HG02571 (cell line): ENCODE results near the gene RNF121.

Experiments
- ATAC-seq: cut with Tn5 transposase; IDR thresholded peaks from one replicate; pipeline ENCODE4 v1.9.1; 2021; ENCODE audit warnings: mild to moderate bottlenecking, moderate library complexity; ENCODE audit not compliant: unreplicated experiment

The RNF121 gene

DNA sequence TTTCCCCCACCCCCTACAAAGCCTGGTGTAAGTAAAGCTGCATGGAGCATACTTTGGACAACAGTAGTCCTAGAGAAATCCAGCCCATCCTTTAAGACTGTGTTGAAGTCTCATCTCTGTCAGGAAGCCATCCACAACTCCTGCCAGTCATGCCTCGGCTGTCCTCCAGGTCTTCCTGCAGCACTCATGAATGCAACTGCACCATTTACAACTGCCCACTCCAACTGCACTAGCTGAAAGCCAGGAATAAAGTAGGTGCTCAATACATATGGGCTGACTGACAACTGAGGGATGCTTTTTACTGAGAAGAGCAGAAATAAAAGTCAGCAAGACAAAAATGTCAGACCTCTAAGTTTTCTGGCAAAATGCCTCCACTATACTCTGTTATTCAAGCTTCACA lies 97.2 kb downstream of the RNF121 start:
- no peak for ATAC-seq

DNA sequence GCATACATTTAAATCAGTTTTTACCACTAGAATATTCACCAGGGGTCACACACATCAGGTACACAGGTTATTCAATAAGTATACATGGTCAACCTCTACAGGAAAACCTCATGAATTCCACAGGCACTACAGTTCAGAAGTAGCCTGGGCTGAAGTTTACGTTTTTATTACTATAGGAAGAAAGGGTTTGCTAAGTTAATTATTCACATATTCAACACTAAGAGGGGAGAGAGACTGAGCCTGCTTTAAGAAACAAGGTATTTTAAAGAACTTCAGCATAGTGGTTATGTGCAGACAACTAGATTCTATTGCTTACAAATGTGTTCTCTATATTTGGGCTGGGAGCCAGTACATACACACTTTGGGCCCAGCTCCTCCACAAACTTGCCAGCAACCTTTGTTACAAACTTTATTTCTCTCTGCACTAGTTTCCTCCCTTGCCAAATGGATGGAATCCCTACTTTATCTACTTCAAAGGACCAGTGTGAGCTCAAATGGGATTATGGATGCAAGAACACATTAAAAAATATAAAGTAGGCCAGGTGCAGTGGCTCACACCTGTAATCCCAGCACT lies 101.7 kb downstream of the RNF121 start:
- ATAC-seq = no peak

DNA sequence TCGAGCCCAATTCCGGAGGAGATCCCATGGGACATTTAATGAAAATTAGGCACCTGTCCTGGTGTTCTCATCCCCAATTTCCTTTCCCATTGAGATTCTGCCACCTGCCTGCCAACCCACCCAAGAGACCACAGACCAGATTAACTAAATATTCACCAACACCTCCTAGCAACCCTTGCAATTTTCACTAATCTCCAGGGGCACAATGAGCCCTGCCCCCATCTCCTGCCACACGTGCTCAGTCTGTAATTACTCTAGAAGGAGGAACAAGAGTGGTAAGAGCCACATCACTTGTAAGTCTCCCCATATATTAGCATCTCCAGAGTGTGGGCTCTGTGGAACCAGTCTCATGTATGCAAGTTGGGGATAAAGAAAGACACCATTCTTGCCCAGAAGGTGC lies 107.8 kb downstream of the RNF121 start:
- no peak for ATAC-seq

DNA sequence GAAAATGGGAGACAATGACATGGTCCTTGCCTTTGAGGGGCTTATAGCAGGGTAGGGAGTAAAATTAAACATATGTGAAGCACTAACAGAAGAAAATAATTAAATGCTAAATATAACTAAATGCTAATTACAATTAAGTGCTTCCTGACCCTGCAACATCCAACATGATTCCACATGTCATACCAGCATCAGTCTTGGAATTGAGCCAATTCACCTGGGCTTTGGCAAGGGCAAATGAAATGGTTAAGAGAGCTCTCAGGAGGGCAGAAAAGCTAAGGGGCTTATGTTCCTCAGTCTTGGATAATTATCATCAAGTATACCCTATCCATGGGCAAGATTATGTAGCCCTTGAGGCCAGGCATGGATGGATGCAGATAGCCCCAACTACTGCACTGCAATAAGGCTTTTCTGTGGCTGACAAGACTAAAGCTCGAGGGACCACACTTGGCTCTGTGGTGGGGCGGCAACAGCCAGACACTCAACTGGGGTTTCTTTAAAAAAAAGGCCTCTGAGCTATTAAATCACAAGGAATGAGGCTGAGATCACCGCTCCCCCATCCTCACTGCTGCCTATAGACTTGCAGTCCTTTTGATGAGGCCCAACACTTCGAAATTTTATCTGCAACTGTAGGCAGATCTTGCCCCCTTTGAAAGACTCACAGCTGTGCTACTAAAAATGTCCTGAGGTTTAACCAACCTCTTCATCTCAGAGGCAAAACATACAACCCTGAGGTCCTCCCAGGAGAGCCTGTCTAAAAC lies 108.9 kb downstream of the RNF121 start:
- no peak for ATAC-seq

DNA sequence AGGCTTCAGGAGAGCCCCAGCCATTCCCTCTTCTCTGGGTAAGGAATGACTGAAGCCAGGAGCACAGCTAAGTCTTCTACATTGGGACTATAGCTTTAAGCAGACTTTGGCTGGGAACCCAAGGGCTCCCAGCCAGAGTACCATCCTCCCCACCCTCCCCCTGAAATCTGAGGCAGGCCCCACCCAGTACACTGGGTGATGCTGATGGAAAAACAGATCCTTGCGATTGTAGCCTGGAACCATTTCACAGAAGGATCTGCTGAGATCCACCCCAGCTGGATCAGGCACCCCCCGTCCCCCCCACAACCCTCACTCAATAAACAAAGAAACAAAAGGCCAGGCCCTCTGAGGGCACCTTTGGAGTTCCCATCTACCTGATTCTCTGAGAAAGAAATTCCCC lies 109.6 kb downstream of the RNF121 start:
- no peak for ATAC-seq

DNA sequence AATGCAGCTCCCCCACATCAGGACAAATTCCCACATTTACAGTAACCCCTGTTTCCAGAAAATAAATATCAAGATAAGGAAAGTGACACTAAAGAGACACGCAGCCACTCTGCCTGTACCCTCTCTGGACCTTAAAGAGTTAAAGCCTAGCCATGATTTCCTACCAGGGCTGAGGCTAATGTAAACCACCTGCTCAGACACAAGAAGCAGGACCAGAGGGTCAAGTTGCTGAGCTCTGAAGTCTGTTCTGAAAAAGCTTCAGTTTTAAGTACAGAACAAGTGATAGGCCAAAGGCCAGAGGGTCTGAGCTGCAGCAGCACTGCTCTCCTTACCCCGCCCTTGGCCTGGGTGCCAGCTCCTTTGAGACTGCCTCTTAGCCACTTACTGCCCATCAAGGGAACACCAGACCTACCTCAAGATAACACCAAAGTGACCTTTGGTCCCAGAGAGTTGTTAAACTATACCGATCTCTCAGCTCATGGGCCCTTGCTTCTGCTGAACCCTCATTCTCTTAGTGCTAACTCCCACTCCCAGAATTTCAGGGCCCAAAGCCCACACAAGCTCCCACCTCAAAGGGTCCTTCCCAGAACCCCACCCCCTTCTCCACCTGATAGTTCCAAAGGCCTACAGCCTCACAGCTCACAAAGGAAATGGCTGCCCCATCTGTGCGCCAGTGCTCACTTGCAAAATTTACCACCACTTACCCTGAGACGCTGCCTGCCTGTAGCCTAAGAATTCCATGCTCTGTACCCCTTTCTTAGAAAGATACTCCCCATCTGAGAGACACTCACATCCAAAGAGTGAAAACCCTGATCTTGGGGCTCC lies 110.4 kb downstream of the RNF121 start:
- no peak for ATAC-seq

DNA sequence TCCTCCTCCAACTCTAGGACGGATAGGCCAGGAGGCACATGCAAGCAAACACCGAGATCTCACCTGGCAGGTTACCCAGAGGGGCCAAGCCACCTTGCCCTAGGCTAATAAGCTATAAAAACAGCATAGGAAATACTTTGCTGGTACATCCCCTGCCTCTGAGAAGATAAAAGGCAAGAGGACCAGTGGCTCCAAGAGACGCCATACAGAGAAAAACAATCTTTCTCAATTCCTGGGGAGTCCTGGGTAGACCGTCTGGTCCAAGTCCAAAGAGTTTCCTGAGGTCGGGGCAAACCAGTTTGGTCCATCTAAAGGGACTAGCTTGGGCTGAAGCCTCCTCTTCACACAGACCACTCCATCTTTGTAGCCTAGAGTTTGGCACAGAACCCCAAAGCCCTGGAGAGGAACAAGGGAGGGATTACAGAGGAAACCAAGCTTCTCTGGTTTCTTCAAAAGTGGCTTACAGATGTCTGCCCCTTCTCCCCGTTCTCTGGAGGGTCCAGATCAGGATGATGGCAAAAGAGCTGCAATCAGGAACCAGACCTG lies 111.1 kb downstream of the RNF121 start:
- ATAC-seq = no peak

DNA sequence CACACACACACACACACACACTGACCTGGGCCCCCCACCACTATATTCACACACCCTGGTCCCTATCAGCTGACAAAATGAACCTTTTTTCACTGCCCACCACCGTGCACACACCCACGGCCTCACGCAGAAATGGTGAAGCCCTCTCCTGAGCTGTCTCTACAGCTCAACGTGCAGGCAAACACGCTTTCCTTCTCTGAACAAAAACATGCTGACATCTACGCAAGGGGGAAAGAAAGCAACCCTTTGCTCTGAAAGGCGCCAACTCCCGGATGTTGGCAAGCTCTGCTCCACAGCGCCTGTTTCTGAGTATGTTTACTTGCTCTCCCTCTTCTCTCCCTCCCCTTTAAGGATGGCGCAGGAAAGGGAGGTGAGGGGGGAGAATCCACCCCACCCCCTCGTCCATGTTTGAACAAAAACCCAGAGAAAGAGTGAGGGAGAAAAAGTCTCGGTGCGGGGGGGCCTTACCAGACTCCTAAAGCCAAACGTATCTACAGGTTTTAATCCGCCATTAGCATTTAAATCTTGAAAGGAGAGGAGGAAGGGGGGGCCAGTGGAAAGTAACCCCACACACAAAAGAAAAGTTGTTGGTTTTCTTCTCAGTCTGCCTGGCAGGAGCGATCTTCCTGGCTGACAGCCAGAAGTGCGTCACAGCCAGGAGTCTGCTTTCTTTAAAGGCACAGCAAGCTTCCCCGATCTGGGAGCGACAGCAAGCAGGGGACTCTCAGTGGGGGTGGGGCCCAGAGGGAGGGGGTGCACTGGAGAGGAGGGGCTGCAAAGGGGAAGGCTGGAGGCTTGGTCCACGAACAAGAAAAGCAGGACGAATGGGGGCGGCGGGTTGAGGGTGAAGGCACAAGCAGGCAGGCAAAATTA lies 111.9 kb downstream of the RNF121 start:
- ATAC-seq = no peak

DNA sequence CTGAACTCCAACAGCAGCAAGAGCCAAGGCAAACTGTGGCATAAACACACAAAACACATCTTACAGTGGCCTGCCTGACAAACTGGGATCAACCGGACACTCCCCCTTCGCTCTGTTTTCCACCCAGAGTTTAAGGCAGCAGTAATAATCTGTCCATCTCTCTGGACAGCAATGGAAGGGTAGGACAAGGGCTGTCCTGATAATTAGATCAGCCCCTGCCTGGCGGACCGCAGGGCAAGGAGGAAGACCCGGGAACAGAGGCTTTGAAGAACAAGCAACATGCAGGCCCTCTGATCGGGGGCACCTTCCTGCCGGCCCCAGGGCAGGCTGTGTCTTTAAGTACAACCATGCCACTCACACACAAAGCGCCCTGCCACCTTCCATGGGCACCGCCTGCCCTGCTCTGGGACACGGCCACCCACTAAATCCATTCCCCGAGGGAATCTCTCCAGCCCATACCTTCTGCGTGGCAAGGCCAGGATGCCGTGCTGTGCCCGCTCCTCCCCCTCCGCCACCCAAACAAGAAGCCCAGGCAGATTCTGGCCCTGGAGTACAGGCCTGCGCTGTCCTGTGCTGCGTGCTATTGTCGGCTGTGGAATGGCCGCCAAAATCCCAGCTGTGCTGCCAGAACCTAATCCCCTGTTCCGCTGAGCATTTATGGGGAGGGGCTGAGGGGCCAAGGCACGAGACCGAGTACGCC lies 112.7 kb downstream of the RNF121 start:
- ATAC-seq = no peak

DNA sequence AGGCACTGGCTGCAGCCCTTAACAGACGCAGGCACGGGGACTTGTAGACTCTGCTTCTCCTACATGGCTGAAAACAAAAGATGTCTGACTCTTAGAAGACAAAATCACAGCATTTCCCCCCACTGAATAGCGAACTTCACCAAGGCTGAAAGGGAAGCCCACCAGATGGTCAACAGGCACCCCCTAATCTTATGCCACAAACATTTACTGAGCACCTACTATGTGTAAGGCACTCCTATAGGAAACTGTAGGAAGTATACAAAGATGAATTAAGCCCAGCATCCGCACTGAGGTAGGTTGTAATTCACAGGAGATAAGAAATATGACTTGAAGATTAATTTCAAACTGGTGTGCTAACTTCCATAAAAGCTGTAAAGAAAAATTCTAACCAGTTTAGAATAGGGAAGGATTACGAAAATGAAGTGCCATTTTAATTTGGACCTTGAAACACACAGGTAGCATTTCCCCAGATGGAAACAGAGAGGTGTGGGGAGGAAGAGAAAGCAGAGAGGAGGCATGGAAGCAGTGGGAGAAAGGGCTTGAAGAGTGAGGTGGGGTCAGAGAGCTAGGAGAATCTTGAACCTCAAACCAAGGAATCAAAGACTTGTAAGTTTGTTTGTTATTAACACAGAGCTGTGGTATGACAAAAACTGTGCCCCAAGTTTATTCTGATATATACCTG lies 113.4 kb downstream of the RNF121 start:
- ATAC-seq = no peak

DNA sequence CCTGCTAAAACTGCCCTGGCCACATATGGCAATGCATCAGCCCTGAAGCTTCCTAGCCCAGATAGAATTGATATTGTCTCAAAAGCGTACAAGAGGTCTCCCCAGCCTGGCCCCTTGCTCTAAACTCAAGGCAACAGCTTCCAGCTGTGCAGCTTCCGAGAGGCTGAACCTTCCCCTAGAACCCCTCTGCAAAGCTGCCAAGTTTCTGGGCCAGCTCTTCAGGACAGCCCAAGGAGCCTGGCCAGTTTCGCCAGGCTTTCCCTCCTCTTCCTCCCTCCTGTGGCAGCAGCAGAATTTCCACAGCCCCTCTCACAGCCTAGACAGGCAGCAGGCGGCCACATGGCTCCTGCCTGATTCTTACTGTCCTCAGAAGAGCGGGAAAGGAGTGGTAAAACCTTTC lies 117.0 kb downstream of the RNF121 start:
- ATAC-seq = no peak
